GM12878 (cell line): ENCODE results near the gene MAB21L3. TPM values are rescaled to one million over a fixed set of nuclear protein-coding genes. Genes with fewer than 3 reads are reported as not detected.

Experiments used
- ATAC-seq: fragments of 200-7000 bp; cut with Tn5 transposase; 3 replicates; pipeline ENCODE4 v1.9.1; 2020; ENCODE audit warnings: mild to moderate bottlenecking, moderate library complexity
- BruUV-seq: library from RNA; stranded (reverse); fragments of 400-500 nt; replicated peaks from 2 replicates; lab custom pipeline; 2021; lab: Mats Ljungman, UMichigan
- CTCF ChIA-PET: fragments of 300-600 bp; sonication (Branson Sonifier 250); formaldehyde crosslinking; extraction: SDS; loops from one replicate; lab custom pipeline; 2021; ENCODE audit warnings: inconsistent platforms; lab: Yijun Ruan, JAX
- POLR2A ChIA-PET: fragments of 350-600 bp; formaldehyde crosslinking; extraction: SDS; loops from one replicate; lab custom pipeline; 2021; ENCODE audit warnings: inconsistent platforms; lab: Charles Lee
- RAD21 ChIA-PET: fragments of 300-600 bp; sonication (Branson Sonifier 250); formaldehyde crosslinking; loops from one replicate; lab custom pipeline; 2023; ENCODE audit warnings: antibody characterized with exemption; ENCODE audit not compliant: unreplicated experiment; lab: Charles Lee
- SMC1A ChIA-PET: fragments of 300-600 bp; sonication (Branson Sonifier 250); formaldehyde crosslinking; loops from one replicate; lab custom pipeline; 2023; ENCODE audit not compliant: unreplicated experiment, uncharacterized antibody; lab: Charles Lee
- DNase-seq: peaks from one replicate; pipeline ENCODE4 v3.0.0-alpha.2; 2011; ENCODE audit warnings: low read depth, low spot score
- FAIRE-seq: peaks from 3 replicates; lab custom pipeline; 2011; peaks lifted over from hg19 to GRCh38; lab: Jason Lieb, UNC
- H2AFZ ChIP-seq: 2 replicates; pipeline ENCODE4 v1.6.0; 2011; ENCODE audit warnings: low read depth, low read length, control low read depth; ENCODE audit not compliant: control insufficient read depth
- H3K27ac ChIP-seq: 2 replicates; pipeline ENCODE4 v1.5.1; 2011; ENCODE audit warnings: control low read depth; ENCODE audit not compliant: control insufficient read depth, insufficient read depth
- H3K27me3 ChIP-seq, 2 experiments: replicated peaks in 1 of 2; 2 replicates each; pipeline versions ENCODE4 v1.6.0 to v1.6.1; 2011; ENCODE audit warnings: low read length in 1 of 2; ENCODE audit not compliant: control insufficient read depth in 2 of 2, insufficient read depth in 2 of 2
- H3K36me3 ChIP-seq, 2 experiments: 2 replicates each; pipeline ENCODE4 v1.5.1; 2011; ENCODE audit warnings: low read length in 1 of 2; ENCODE audit not compliant: control insufficient read depth in 2 of 2, insufficient read depth in 2 of 2
- H3K4me1 ChIP-seq: 2 replicates; pipeline ENCODE4 v1.6.1; 2011; ENCODE audit warnings: mild to moderate bottlenecking, low read length, moderate library complexity, mixed read lengths; ENCODE audit not compliant: control insufficient read depth, insufficient read depth
- H3K4me2 ChIP-seq: 2 replicates; pipeline ENCODE4 v1.6.0; 2011; ENCODE audit warnings: control low read depth; ENCODE audit not compliant: control insufficient read depth, insufficient read depth
- H3K4me3 ChIP-seq: fragments of 200-600 bp; sonication (generic); 2 replicates; pipeline ENCODE4 v1.5.1; 2016
- H3K79me2 ChIP-seq: 2 replicates; pipeline ENCODE4 v1.6.0; 2011; ENCODE audit warnings: low read length; ENCODE audit not compliant: control insufficient read depth, insufficient read depth
- H3K9ac ChIP-seq: 2 replicates; pipeline ENCODE4 v1.8.0; 2011; ENCODE audit warnings: low read length, control low read depth, mixed read lengths; ENCODE audit not compliant: control insufficient read depth, insufficient read depth
- H3K9me3 ChIP-seq: replicated peaks from 3 replicates; pipeline ENCODE4 v1.5.1; 2011; ENCODE audit warnings: mild to moderate bottlenecking, low read length; ENCODE audit not compliant: control insufficient read depth, insufficient read depth
- H4K20me1 ChIP-seq: 2 replicates; pipeline ENCODE4 v1.6.0; 2011; ENCODE audit not compliant: control insufficient read depth, insufficient read depth
- BCL11A ChIP-seq: IDR thresholded peaks from 2 replicates; pipeline ENCODE4 v1.6.1; 2011; ENCODE audit warnings: low read depth, low read length
- E2F8 ChIP-seq: fragments of 450-650 bp; IDR thresholded peaks from 2 replicates; pipeline ENCODE4 v1.6.1; 2018; ENCODE audit warnings: mild to moderate bottlenecking, low read depth, moderate library complexity; ENCODE audit not compliant: partially characterized antibody
- MEF2A ChIP-seq: IDR thresholded peaks from 2 replicates; pipeline ENCODE4 v1.6.1; 2011; ENCODE audit warnings: low read depth, mild to moderate bottlenecking, low read length, moderate library complexity; ENCODE audit not compliant: insufficient read depth
- PBX3 ChIP-seq: IDR thresholded peaks from 2 replicates; pipeline ENCODE4 v1.6.1; 2011; ENCODE audit warnings: mild to moderate bottlenecking, low read depth, low read length, moderate library complexity; ENCODE audit not compliant: insufficient replicate concordance
- PML ChIP-seq: IDR thresholded peaks from 2 replicates; pipeline ENCODE4 v1.6.1; 2012; ENCODE audit warnings: low read length, inconsistent platforms
- RB1 ChIP-seq: fragments of 450-650 bp; formaldehyde crosslinking; IDR thresholded peaks from 2 replicates; pipeline ENCODE4 v1.6.1; 2017; ENCODE audit warnings: mild to moderate bottlenecking, borderline replicate concordance
- TARDBP ChIP-seq: IDR thresholded peaks from 2 replicates; pipeline ENCODE4 v1.6.1; 2016; ENCODE audit warnings: borderline replicate concordance
- ZNF207 ChIP-seq: fragments of 450-650 bp; IDR thresholded peaks from 2 replicates; pipeline ENCODE4 v1.6.1; 2014; ENCODE audit warnings: antibody characterized with exemption, mild to moderate bottlenecking, borderline replicate concordance
- WGBS: methylation state at CpG from one replicate; pipeline ENCODE4 v1.1.6; 2016; ENCODE audit warnings: low lambda C conversion rate; ENCODE audit not compliant: insufficient replicate concordance, insufficient coverage; ENCODE audit errors: missing lambda C conversion rate; 5-methylcytosine and 5-hydroxymethylcytosine counted together
- in situ Hi-C: fragments of 300-500 bp; cut with MboI; formaldehyde crosslinking; loops from 9 replicates; pipeline ENCODE4 v1.14.3; 2018; ENCODE audit warnings: mixed read lengths
- intact Hi-C: fragments of 100-400 bp; cut with micrococcal nuclease; formaldehyde crosslinking; loops from one replicate; pipeline ENCODE4 v1.14.2; 2022; ENCODE audit not compliant: unreplicated experiment
- polyA plus RNA-seq, 11 experiments: library from polyadenylated mRNA; depleted of rRNA in 4 of 11; unstranded in 6 of 11; stranded (reverse) in 5 of 11; fragments of >200 nt; fragmentation: Nextera tagmentation in 4 of 11; fragmentation: Illumina TruSeq in 1 of 11; extraction: Ambion mirVana in 4 of 11; extraction: Trizol in 1 of 11; gene quantifications; 1 replicate in 1 of 11; 2 replicates in 10 of 11; pipeline versions ENCODE4 v1.2.1 to v1.2.3, GENCODE V29; 2011 to 2016; ENCODE audit warnings: inconsistent platforms in 2 of 11, missing spikeins in 2 of 11, low read depth in 1 of 11
- total RNA-seq, 4 experiments: library from RNA; depleted of rRNA in 3 of 4; stranded (reverse); fragments of >200 nt in 3 of 4; fragmentation: Illumina TruSeq in 1 of 4; extraction: Trizol in 1 of 4; gene quantifications; 2 replicates each; pipeline versions ENCODE4 v1.2.1 to v1.2.3, GENCODE V29; 2013 to 2021

The MAB21L3 gene
- total and polyA plus RNA-seq, 10 of the 15 experiments (the other 5 are each of a cell fraction or from before 2014, with no cell fraction given), result 0.18 to 18.6 (median 1.3) TPM

- Histone ChIP-seq H3K4me1 (peaks cover 6% of the 10 kb centered on the region; the same call in 1 of the 2 replicates), H3K27me3 (no peaks in the 10 kb centered on the region; a peak in 2 of 4 replicates), H3K79me2 (no peaks in the 10 kb centered on the region), H3K4me3 (no peak overlapping the region), H4K20me1 (no peaks in the 10 kb centered on the region), H3K9ac (no peak overlapping the region), H3K36me3 (no peaks in the 10 kb centered on the region), H2AFZ (no peak overlapping the region), H3K9me3 (no peaks in the 10 kb centered on the region), H3K27ac (no peak overlapping the region), H3K4me2 (no peak overlapping the region)
- no peak for FAIRE-seq
- ATAC-seq, result no peak
- in situ Hi-C loops, result no loop called here
- 52% methylated on average over 4 of the region's 4 CpGs for WGBS
- SMC1A ChIA-PET, result interaction anchor here (0.6 to 8.5 kb wide), 7 partner anchors 9 to 419 kb away, joined by 3 to 74 read pairs (median 8); no protein-coding TSS in a partner anchor
- intact Hi-C loops, result no loop called here
- CTCF ChIA-PET, result interaction anchor here (0.8 to 3.3 kb wide), 10 partner anchors 11 to 346 kb away, joined by 3 to 22 read pairs (median 4); no protein-coding TSS in a partner anchor
- BruUV-seq, result no TSS peak
- POLR2A ChIA-PET, result no interaction called here
- TF ChIP-seq PML, result no peak
- no peak for TF ChIP-seq BCL11A
- TF ChIP-seq RB1, result no peak
- TF ChIP-seq E2F8, result no peak
- TF ChIP-seq TARDBP, result no peak
- TF ChIP-seq ZNF207, result no peak
- no peak for TF ChIP-seq PBX3
- TF ChIP-seq MEF2A, result no peak
- DNase-seq, result no peak
- RAD21 ChIA-PET, result interaction anchor here (1.2 to 2.1 kb wide), 5 partner anchors 15 to 345 kb away, joined by 4 to 8 read pairs (median 5); no protein-coding TSS in a partner anchor
Measured at GRCh38 chr1:116154536-116154935, 43.3 kb downstream of the MAB21L3 start.
